ENCODE results near the gene NTRK2.

The NTRK2 gene

DNA sequence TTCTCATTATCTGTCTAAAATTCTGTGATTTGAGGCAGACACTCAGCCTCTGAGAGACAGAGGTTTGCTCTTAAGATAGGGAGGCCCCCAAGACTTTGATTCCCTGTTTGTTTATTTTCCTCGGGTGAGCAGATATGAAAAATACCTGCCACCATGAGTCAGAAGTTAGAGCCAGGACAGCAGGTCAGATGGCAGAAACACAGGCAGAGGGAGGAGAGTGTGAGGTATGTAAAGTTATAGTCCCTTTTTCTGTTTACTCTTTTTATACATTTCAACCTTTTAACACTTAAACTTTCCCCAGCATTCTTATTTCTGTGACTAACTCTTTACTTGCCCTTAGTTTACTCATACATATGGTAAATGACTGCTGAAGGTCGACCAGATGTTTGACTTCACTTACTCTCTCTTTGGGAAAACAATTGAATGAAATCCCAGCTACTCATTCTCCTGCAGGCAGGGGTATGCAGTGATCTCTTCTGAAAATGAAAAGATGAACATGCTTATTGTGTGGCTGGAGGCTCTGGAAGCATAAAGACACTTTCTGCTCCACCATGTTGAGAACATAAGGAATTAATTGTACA lies 383.8 kb downstream of the NTRK2 start:
- ChIA-PET CTCF (no interaction called here), POLR2A (no interaction called here)
- TF ChIP-seq, protein P1, sequence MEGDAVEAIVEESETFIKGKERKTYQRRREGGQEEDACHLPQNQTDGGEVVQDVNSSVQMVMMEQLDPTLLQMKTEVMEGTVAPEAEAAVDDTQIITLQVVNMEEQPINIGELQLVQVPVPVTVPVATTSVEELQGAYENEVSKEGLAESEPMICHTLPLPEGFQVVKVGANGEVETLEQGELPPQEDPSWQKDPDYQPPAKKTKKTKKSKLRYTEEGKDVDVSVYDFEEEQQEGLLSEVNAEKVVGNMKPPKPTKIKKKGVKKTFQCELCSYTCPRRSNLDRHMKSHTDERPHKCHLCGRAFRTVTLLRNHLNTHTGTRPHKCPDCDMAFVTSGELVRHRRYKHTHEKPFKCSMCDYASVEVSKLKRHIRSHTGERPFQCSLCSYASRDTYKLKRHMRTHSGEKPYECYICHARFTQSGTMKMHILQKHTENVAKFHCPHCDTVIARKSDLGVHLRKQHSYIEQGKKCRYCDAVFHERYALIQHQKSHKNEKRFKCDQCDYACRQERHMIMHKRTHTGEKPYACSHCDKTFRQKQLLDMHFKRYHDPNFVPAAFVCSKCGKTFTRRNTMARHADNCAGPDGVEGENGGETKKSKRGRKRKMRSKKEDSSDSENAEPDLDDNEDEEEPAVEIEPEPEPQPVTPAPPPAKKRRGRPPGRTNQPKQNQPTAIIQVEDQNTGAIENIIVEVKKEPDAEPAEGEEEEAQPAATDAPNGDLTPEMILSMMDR (IDR thresholded peaks at IDR 0.05; ENCODE audit: control extremely low read depth, extremely low read depth, low read depth, missing control alignments) = no peak
- DNase-seq (ENCODE audit: extremely low spot score) = no peak

DNA sequence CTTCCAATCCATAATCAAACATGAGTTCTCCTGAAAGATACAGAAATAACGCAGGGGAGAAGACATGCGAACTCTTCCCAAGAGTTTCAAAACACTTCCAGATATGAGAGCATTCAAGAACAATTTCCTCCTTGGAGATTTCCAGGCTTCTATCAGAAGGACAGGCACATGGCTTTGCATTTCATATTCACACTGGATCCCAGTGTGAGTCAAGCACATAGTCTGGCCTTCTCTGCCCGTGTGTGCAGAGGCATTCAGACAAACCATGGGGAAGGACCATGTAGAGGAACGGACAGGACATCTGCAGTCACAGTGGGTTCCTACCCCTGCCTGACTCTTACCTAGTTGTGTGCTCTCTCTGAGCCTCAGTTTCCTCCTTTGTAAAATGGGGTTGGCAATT lies 384.5 kb downstream of the NTRK2 start:
- no peak for DNase-seq (ENCODE audit: extremely low spot score)
- TF ChIP-seq, protein P1 (IDR thresholded peaks at IDR 0.05; ENCODE audit: control extremely low read depth, extremely low read depth, low read depth, missing control alignments) = no peak
- ChIA-PET POLR2A (no interaction called here), CTCF (no interaction called here)

DNA sequence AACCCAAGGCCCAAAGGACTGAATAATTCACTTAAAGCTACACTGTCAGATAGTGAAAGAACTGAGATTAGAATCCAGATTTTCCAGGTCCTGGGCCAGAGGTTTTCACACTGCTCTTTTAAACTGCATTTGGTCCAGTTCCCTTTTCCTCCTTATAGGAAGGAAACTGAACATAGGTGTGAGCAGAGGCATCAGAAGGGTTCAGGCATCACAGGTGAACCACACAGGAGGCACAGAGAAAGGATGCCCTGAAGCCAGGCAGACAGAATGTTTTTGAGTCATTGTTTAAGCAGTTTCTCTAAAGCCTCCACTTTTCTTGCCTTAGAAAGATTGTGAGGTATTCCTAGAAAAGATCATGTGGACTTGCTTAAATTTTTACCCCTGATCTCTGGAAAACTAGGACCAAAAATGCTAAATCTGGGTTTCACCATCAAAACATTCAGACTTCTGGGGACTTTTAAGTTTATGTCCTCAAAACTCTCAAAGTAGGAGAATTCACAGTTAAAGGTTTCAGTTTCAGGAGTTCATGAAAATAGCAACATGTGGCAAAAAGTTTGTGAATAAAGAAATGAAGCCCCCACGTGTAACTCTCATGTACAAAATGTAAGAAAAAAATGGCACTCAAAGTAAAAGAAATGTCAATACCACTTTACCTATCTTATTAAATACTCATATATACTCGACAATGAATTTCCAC lies 386.1 kb downstream of the NTRK2 start:
- POLR2A ChIA-PET = no interaction called here
- CTCF ChIA-PET = no interaction called here
- no peak for DNase-seq (ENCODE audit: extremely low spot score)
- TF ChIP-seq, protein P1 (IDR thresholded peaks at IDR 0.05; ENCODE audit: control extremely low read depth, extremely low read depth, low read depth, missing control alignments) = no peak

DNA sequence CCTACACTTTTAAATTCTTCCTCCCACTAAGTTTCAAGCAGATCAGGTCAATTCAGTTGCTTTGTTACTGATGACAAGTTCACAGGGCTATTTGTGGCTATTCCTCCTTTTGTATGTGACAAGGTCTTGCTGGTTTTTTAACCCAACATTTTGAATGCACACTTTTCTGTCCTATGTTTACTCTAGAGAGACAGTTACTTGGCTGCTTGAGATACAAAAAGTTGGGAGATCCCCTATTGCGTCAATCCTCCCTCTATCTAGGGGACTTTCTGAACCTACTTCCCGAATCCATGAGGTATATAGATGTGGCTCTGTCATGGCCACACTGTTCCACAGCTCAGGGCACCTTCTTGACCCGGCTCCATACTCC lies 386.7 kb downstream of the NTRK2 start:
- TF ChIP-seq, protein P1 (IDR thresholded peaks at IDR 0.05; ENCODE audit: control extremely low read depth, extremely low read depth, low read depth, missing control alignments) = no peak
- peak; percentile 26 for DNase-seq (ENCODE audit: extremely low spot score)
- ChIA-PET POLR2A (no interaction called here), CTCF (no interaction called here)

DNA sequence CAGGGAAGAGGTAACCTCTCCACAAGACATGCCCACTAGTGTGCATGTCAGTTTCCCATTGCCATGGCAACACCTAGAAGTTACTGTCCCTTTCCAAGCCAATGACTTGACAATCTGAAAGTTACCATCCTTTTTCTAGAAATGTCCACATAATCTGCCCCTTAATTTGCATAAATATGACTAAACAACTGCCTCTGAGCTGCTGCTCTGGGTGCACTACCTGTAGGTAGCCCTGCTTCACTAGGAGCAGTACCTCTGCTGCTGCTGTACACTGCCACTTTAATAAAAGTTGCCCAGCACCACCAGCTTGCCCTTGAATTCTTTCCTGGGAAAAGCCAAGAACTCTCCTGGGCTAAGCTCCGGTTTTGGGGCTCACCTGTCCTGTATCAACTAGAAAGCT lies 392.4 kb downstream of the NTRK2 start:
- CTCF ChIA-PET = interaction anchor here (1.0 to 1.6 kb wide), 5 partner anchors 12 to 65 kb away, joined by 3 to 5 read pairs (median 3); no protein-coding TSS in a partner anchor

DNA sequence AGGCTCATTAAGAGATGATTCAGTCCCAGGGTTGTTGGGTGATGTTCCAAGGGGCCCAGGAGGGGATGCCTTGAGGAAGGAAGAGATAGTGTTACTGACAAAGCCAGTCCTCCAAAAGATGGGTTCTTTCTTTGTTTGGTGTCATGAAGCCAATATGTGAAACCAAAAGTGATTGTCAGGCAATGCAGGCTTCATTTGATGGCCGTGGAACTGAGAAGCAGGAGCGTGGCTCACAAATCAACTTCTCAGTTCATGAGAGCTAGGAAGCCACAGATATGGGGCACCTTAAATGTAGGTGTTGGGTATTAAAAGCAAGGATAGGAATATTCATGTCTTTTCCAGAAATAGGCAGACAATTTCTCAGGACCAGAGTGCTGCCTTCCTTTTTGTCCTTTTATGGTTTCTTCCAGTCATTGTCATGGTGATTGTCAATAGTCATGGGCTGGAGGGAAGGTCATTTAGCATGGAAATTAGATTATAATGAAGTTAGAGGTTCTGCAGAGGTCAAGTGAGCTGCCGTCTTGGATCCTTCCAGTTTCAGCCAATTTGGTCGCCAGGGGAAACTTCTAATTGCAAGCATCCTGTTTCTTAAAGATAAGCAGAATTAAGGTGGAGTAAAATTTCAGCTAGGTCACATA lies 393.0 kb downstream of the NTRK2 start:
- CTCF ChIA-PET = interaction anchor here (1.1 to 1.6 kb wide), 3 partner anchors 15 to 66 kb away, joined by 3 to 5 read pairs (median 3); no protein-coding TSS in a partner anchor
- POLR2A ChIA-PET = no interaction called here
- TF ChIP-seq, protein P1 (IDR thresholded peaks at IDR 0.05; ENCODE audit: control extremely low read depth, extremely low read depth, low read depth, missing control alignments) = no peak
- DNase-seq (ENCODE audit: extremely low spot score) = no peak

More for the DNA sequence above, 392.4 kb downstream of the NTRK2 start:
- no peak for DNase-seq (ENCODE audit: extremely low spot score)
- TF ChIP-seq, protein P1 (IDR thresholded peaks at IDR 0.05; ENCODE audit: control extremely low read depth, extremely low read depth, low read depth, missing control alignments) = no peak
- POLR2A ChIA-PET = no interaction called here

All from GM10248 (cell line).